GM19351 (cell line): ENCODE data around the gene PRRC2B.
A peak's percentile ranks its signal among the peaks of the same experiment; 100 is the strongest.
"Not testable (repeated sequence)": the region's sequence is repeated elsewhere in the genome, so short reads cannot be mapped to it uniquely, and the experiment has no call there.

Experiments
- ATAC-seq: cut with Tn5 transposase; IDR thresholded peaks from one replicate; pipeline ENCODE4 v1.9.1; 2021; ENCODE audit warnings: mild to moderate bottlenecking, moderate library complexity; ENCODE audit not compliant: unreplicated experiment

The PRRC2B gene

GRCh38 chr9:131386281-131386680 lies 7.6 kb upstream of the PRRC2B start:
- ATAC-seq, result no peak

GRCh38 chr9:131387394-131387793 lies 6.5 kb upstream of the PRRC2B start:
- no peak for ATAC-seq

DNA sequence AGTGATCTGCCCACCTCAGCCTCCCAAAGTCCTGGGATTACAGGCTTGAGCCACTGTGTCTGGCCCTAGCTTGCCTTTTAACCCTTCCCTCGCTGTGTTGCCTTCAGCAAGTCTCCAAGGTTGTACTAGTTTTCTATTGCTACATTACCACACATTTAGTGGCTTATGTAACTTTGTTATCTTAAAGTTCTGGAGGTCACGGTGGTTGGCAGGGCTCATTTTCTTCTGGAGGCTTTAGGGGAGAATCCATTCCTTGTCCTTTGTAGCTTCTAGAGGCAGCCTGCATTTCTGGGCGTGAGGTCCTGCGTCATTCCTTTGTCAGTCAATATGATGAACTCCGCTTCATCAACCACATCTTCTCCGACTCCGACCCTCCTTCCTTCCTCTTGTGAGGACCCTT lies 2.9 kb upstream of the PRRC2B start:
- no peak for ATAC-seq

- ATAC-seq, result no peak
Observed at GRCh38 chr9:131391504-131391903, 2.4 kb upstream of the PRRC2B start.

DNA sequence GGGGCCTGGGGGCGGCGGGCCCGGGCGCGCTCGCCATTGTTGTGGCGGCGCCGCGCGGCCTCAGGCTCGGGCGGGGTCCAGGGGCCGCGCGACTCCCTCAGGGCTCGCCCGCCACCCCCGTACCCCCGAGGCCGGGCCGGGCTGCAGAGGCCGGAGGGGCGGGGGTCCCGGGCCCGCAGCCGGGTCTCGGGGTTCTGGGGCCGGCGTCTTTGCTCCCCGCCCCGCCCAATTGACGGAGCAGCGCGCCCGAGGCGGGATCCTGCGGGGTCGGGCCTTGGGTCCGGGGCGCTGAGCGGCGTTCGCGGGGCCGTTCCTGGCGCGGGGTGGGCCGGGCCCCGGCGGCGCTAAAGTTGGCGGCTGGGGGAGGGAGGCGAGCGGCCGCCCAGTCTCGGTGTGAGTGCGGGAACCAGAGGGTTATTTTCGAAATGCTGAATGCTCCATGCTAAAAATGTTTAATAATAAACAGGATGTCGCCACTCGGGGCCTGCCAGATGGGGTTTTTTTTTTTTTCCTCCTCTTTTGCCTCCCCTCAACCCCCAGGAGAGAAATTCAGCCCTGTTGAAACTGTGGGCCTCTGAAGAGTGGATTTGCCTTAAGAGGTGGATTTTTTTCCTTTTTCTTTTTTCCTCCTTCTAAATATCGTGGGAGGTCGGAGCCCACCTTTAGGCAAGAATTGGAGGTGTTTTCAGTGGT lies 724 bp downstream of the PRRC2B start:
- peak; percentile 18 for ATAC-seq

DNA sequence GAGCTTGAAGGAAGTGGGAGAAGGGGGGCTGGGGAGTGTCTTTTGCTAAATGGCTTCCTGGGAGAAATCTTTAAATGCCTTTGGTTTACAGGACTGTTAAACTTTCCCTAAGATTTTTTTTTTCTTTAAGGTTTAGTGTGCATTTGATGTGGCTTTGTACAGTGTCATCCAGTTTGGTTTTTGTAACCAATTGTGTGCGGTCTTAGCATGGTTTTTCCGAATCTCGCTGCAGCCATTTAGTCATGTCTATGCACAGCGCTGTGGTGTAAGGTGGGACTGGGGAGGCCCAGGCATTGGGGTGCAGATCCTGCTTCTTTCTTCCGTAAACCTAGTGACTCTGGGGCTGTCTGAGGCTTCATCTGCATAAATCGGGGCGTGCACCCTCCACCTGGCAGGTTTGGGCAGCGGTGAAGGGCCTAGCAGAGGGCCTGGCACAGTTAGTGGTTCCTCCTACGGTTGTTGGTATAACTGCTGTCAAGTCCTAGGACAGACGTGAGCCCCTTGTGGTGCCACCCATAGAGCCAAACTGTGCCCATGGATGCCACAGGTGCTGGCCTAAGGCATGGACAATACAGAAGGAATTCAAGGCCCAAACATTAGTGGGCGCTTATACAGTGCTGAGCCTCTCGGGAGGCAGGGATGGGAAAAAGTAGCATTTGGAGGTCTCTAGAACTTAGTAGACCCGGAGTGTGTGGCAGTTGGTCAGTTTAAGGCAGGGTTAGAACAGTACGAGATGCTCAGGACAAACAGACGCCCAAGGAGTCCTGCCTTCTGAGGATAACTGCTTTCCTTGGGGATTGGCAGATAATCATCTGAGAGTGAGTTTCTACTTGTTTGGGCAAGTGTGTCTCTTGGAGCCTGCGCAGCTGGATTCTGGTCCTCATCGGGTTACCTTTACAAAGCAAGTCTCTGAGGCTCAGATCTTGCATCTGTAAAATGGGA lies 1.5 kb downstream of the PRRC2B start:
- peak; percentile 52 for ATAC-seq

DNA sequence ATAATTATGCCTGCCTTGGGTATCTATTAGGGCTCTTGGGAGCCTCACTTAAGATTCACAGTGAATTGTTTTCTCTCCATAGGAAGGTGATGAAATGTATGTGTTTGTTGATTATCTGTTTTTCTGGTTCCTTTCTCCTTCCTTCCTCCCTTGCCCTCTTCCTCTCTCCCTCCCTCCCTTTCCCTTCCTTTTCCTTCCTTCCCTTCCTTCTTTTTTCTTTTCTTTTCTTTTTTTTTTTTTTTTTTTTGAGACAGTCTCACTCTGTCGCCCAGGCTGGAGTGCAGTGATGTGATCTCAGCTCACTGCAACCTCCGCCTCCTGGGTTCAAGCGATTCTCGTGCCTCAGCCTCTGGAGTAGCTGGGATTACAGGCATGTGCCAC lies 2.2 kb downstream of the PRRC2B start:
- not testable (repeated sequence) for ATAC-seq

- ATAC-seq, result no peak
Observed at GRCh38 chr9:131396626-131397025, 2.7 kb downstream of the PRRC2B start.

DNA sequence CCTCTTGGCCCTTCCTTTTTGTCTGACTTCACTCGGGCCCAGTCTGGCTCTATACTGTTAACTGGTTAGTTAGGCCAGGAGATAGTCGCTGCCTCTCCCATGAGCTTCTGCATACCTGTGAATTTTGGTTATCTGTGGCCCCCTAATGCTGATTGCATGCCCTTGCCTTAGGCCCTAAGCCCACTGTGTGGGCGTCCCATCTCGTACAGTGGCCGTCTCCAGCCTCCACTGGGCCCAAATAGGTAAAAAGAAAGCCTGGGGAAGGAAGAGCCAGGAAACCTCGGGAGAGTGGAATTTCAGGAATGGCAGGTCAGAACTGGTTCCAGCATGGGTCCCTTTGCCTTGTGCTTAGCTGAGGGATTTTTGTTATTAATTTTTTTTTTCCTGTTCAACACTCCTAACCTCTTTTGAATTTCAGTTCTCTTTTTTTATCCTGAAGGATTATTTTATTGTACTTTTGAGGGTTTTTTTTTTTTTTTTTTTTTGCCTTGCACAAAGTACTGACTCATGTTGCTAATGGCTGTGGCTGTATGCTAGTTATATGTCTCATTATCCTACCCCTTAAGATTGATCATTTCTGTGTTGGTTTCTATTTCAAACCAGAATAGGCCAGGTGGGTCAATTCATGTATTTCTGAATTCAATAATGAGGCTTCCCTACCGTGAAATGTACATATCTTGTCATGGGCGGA lies 3.4 kb downstream of the PRRC2B start:
- ATAC-seq, result no peak

DNA sequence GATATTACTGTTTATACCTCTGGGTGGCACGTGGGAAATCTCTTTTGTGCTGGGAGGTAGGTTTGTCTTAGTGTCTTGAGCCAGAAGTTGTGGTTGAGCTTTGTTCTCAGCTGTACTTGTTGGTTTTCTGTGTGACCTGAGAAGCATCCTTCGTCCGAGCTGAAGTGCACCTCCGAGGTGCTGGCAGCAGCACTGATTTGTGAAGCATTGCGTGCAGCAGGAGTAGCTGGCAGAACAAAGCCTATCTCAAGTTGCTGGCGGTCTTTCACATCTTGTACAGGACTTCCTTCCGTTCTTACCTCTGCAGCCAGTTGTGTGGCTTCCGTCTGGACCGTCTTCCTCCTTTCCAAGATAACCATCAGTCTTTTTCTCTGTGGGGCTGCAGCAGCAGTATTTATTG lies 4.3 kb downstream of the PRRC2B start:
- ATAC-seq, result no peak

GRCh38 chr9:131399972-131400371 lies 6.1 kb downstream of the PRRC2B start:
- no peak for ATAC-seq

- no peak for ATAC-seq
Observed at GRCh38 chr9:131400627-131401026, 6.7 kb downstream of the PRRC2B start.

DNA sequence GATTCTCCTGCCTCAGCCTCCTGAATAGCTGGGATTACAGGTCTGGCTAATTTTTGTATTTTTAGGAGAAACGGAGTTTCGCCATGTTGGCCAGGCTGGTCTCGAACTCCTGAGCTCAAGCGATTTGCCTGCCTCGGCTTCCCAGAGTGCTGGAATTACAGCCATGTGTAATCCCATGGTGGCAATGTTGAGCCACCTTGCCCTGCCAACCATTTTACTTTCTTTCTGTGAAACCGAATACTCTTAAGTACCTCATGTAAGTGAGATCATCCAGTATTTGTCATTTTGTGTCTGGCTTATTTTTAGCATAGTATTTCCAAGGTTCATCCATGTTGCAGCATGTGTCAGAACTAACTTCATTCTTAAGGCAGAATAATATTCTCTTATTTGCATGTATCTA lies 8.2 kb downstream of the PRRC2B start:
- no peak for ATAC-seq

DNA sequence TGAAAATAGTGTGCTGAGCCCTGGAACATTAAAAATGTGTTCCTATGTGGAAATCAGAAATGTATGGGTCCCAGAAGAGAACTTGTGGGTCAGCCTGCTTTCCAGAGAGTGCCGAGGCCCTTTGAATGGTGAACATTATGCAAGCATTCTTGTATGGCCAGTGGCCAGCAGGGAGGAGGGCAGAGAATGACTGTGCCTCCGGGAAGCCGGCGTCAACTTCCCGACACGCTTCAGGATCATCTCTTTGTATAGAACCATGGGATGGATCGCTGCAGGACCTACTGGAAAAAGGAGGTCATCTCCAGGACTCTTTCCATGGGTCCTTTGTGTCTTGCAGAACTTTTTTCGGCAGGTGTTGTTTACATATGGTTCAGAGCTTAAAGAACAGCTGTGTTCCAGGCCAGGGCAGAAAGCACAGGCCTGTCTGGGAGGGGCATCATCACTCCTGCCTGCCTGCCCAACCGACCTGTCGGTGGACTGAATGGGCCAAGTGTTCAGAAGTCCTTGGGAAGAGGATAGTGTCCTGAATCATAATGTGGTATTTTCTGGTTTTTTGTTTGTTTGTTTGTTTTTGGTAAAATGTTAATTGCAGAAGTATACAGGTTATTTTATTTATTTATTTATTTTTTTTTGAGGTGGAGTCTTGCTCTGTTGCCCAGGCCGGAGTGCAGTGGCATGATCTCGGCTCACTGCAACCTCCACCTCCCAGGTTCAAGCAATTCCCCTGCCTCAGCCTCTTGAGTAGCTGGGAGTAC lies 9.0 kb downstream of the PRRC2B start:
- ATAC-seq, result no peak

DNA sequence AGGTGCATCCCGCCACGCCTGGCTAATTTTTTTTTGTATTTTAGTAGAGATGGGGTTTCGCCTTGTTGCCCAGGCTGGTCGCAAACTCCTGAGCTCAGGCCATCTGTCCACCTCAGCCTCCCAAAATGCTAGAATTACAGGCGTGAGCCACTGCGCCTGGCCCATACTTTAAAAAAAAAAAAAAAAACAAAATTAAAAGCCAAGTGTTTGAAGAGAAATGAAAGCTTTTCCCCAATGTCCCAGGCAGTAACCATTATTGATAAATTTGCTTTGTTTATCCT lies 9.5 kb downstream of the PRRC2B start:
- ATAC-seq, result no peak

DNA sequence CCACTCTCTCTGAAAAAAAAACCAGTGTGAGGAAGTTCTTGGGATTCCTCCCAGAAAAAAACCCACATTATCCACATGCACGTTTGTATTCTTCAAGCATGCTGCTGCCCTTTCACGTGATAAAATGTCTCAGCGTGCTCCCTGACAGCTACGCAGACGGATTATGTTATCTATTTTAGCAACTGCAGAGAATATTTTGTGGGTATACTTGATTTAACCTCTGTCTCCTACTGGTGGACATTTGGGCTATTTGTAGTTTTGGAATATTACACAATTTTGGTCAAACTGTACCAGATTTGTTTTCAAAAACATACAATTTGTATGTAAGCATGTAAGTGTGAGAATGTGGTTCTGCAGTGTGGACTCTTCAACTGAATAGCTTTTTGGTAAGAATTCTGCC lies 10.7 kb downstream of the PRRC2B start:
- no peak for ATAC-seq

GRCh38 chr9:131404987-131405386 lies 11.1 kb downstream of the PRRC2B start:
- ATAC-seq, result no peak

DNA sequence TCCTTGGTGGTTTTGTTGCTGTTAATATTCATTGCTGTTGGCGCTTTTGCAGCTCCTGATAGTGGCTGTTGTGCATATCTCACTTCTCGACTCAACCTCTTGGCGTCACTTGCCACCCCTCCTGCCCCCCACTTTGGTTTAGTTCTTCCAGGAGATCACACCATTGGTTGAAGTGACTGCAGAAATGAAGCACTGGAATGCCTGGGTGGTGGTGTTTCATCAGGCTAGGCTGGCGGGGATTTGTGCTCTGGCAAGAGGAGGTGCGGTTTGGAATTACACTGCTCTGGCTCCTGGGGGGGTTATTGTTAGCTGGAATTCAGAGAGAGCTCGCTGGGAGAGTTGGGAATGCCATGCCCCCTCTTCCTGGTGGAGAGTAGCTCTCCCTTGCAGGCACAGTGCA lies 11.5 kb downstream of the PRRC2B start:
- ATAC-seq, result no peak

DNA sequence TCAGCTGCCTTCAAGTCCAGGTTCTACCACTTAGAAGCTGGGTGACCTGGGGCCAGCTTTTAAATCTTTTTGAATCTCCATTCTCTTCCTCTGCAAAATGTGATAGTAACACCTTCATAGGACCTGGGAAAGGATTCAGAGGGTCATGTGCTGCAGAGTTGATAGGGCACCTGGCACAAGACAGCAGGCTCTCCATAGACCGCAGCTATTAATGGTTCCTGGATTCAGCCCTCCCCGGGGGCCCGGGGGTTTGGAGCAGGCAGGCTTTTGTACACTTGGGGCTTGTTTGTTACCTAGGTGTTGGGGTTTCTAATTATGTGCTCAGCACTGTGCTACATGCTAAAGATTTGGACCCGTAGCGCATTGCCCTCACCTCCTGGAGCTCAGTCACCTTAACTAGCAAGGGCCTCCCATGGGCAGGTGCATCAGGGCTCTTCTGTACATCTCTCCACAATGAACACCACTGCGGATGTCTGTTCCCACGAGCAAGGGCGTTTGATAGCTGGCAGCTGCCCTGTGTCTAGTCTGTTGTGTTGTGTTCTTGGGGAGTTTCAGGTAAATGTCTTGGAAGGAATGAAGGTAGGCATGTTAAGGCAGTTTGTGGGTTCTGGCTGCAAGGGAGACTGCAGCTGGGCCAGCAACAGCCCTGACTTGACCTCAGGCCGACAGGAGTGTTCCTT lies 12.1 kb downstream of the PRRC2B start:
- no peak for ATAC-seq

- ATAC-seq, result no peak
Observed at GRCh38 chr9:131406563-131407436, 12.9 kb downstream of the PRRC2B start.
